ENCODE data around the gene MAGEA4. TPM values are rescaled to one million over a fixed set of nuclear protein-coding genes. Genes with fewer than 3 reads are reported as not detected.

Gene MAGEA4
- total RNA-seq: not detected
- long read RNA-seq: 0 reads

GRCh38 chrX:151912780-151913179, at the start of gene MAGEA4:
Gene MAGEA4, plus strand, starts transcription at chrX:151912889. Its CDS starts 10,776 bp downstream, at chrX:151923665.
- Histone ChIP-seq H3K36me3 (no peaks in the 10 kb centered on the region), H3K27me3 (ENCODE audit: low read depth) (no peaks in the 10 kb centered on the region), H3K4me3 (no peak within 1 kb of the TSS), H3K9me3 (no peaks in the 10 kb centered on the region), H3K4me1 (no peaks in the 10 kb centered on the region), H3K27ac (no peak within 1 kb of the TSS)
- no peak for ATAC-seq
- TF ChIP-seq CTCF (IDR thresholded peaks at IDR 0.05): no peak
- no peak for DNase-seq
- intact Hi-C loops (cut with DNase I): no loop called here

GRCh38 chrX:151870602-151871001, 42.1 kb upstream of the MAGEA4 start:
- ATAC-seq: no peak
- intact Hi-C loops (cut with DNase I): no loop called here
- no peak for TF ChIP-seq CTCF (IDR thresholded peaks at IDR 0.05)

GRCh38 chrX:151871244-151871643, 41.4 kb upstream of the MAGEA4 start:
- Histone ChIP-seq H3K4me3 (no peak overlapping the region), H3K4me1 (no peaks in the 10 kb centered on the region), H3K36me3 (no peaks in the 10 kb centered on the region), H3K27me3 (ENCODE audit: low read depth) (no peaks in the 10 kb centered on the region), H3K27ac (no peak overlapping the region), H3K9me3 (no peaks in the 10 kb centered on the region)
- no peak for TF ChIP-seq CTCF (IDR thresholded peaks at IDR 0.05)
- DNase-seq (no peak), ATAC-seq (no peak)
- intact Hi-C loops (cut with DNase I): no loop called here

More at GRCh38 chrX:151870602-151871001, 42.1 kb upstream of the MAGEA4 start:
- H3K4me3 ChIP-seq: no peak overlapping the region
- no peak overlapping the region for H3K27ac ChIP-seq
- H3K36me3 ChIP-seq: no peaks in the 10 kb centered on the region
- no peaks in the 10 kb centered on the region for H3K4me1 ChIP-seq
- DNase-seq: no peak
- no peaks in the 10 kb centered on the region for H3K27me3 ChIP-seq (ENCODE audit: low read depth)
- no peaks in the 10 kb centered on the region for H3K9me3 ChIP-seq

- Histone ChIP-seq H3K27ac (no peak overlapping the region), H3K36me3 (no peaks in the 10 kb centered on the region), H3K27me3 (ENCODE audit: low read depth) (no peaks in the 10 kb centered on the region), H3K4me3 (no peak overlapping the region), H3K9me3 (no peaks in the 10 kb centered on the region), H3K4me1 (no peaks in the 10 kb centered on the region)
- no peak for TF ChIP-seq CTCF (IDR thresholded peaks at IDR 0.05)
- DNase-seq (no peak), ATAC-seq (no peak)
- intact Hi-C loops (cut with DNase I): no loop called here
Observed at GRCh38 chrX:151873096-151873495, 39.6 kb upstream of the MAGEA4 start.

- H3K36me3 ChIP-seq: no peaks in the 10 kb centered on the region
- DNase-seq: no peak
Observed at GRCh38 chrX:151875270-151876026, 37.2 kb upstream of the MAGEA4 start.

More at GRCh38 chrX:151875270-151876026, 37.2 kb upstream of the MAGEA4 start:
- Histone ChIP-seq H3K27ac (no peak overlapping the region), H3K27me3 (ENCODE audit: low read depth) (no peaks in the 10 kb centered on the region), H3K9me3 (no peaks in the 10 kb centered on the region), H3K4me3 (no peak overlapping the region), H3K4me1 (no peaks in the 10 kb centered on the region)
- ATAC-seq: no peak
- intact Hi-C loops (cut with DNase I): no loop called here
- TF ChIP-seq CTCF (IDR thresholded peaks at IDR 0.05): no peak
